PC-3 (cell line): Measurements from ENCODE around the gene CHRM5. TPM values are rescaled to one million over a fixed set of nuclear protein-coding genes. Genes with fewer than 3 reads are reported as not detected.

Experiments used
- ATAC-seq: fragments of 200-7000 bp; cut with Tn5 transposase; 2 replicates; pipeline ENCODE4 v1.9.1; 2020; ENCODE audit warnings: mild to moderate bottlenecking, moderate library complexity
- BruUV-seq: library from RNA; stranded (reverse); fragments of 400-500 nt; replicated peaks from 2 replicates; lab custom pipeline; 2021; lab: Mats Ljungman, UMichigan
- CTCF ChIA-PET: fragments of 300-600 bp; sonication (Branson Sonifier 250); formaldehyde crosslinking; loops from one replicate; lab custom pipeline; 2022; ENCODE audit warnings: antibody characterized with exemption; lab: Charles Lee
- POLR2A ChIA-PET: fragments of 300-600 bp; sonication (Branson Sonifier 250); formaldehyde crosslinking; loops from one replicate; lab custom pipeline; 2022; ENCODE audit warnings: antibody characterized with exemption; ENCODE audit not compliant: unreplicated experiment; lab: Charles Lee
- DNase-seq: peaks from one replicate; pipeline ENCODE4 v3.0.0-alpha.2; 2015
- H2AFZ ChIP-seq: fragments of 300-600 bp; sonication (generic); 2 replicates; pipeline ENCODE4 v1.6.0; 2016; ENCODE audit warnings: antibody characterized with exemption, low read length
- H3F3A ChIP-seq: fragments of 300-600 bp; sonication (generic); one replicate; pipeline ENCODE4 v1.6.0; 2017; ENCODE audit warnings: antibody characterized with exemption, low read length, control low read depth, mild to moderate bottlenecking; ENCODE audit not compliant: unreplicated experiment
- H3K27ac ChIP-seq: fragments of 300-600 bp; sonication (generic); 2 replicates; pipeline ENCODE4 v1.5.1; 2016; ENCODE audit warnings: mild to moderate bottlenecking, low read length
- H3K27me3 ChIP-seq: fragments of 300-600 bp; sonication (generic); 2 replicates; pipeline ENCODE4 v1.6.1; 2016; ENCODE audit warnings: low read length, mixed read lengths
- H3K36me3 ChIP-seq: fragments of 300-600 bp; sonication (generic); 2 replicates; pipeline ENCODE4 v1.6.1; 2016; ENCODE audit warnings: low read depth, mixed run types, low read length, mixed read lengths
- H3K4me1 ChIP-seq: fragments of 300-600 bp; sonication (generic); 2 replicates; pipeline ENCODE4 v1.5.1; 2016; ENCODE audit warnings: low read length; ENCODE audit not compliant: insufficient read depth
- H3K4me2 ChIP-seq: fragments of 300-600 bp; sonication (generic); 2 replicates; pipeline ENCODE4 v1.6.0; 2016; ENCODE audit warnings: low read length
- H3K4me3 ChIP-seq: fragments of 300-600 bp; sonication (generic); 2 replicates; pipeline ENCODE4 v1.5.1; 2016; ENCODE audit warnings: mild to moderate bottlenecking, low read length, mixed read lengths
- H3K79me2 ChIP-seq: fragments of 300-600 bp; sonication (generic); 2 replicates; pipeline ENCODE4 v1.6.1; 2017; ENCODE audit warnings: low read length, mixed read lengths
- H3K9ac ChIP-seq: fragments of 300-600 bp; sonication (generic); 2 replicates; pipeline ENCODE4 v1.6.0; 2016; ENCODE audit warnings: mild to moderate bottlenecking, low read length
- H3K9me2 ChIP-seq: fragments of 300-600 bp; sonication (generic); replicated peaks from 2 replicates; pipeline ENCODE4 v1.6.1; 2016; ENCODE audit warnings: mixed run types, low read length, mixed read lengths
- H3K9me3 ChIP-seq: fragments of 300-600 bp; sonication (generic); 2 replicates; pipeline ENCODE4 v1.6.1; 2016; ENCODE audit warnings: low read length, mixed read lengths
- H4K20me1 ChIP-seq: fragments of 300-600 bp; sonication (generic); 2 replicates; pipeline ENCODE4 v1.6.1; 2016; ENCODE audit warnings: low read length, mixed read lengths
- CTCF ChIP-seq: fragments of 300-600 bp; sonication (generic); conservative IDR thresholded peaks from 2 replicates; pipeline ENCODE4 v1.5.1; 2017; ENCODE audit warnings: antibody characterized with exemption, low read depth, mild to moderate bottlenecking, low read length
- EZH2 ChIP-seq: fragments of 300-600 bp; sonication (generic); IDR thresholded peaks from one replicate; pipeline ENCODE4 v1.6.1; 2017; ENCODE audit warnings: antibody characterized with exemption, mild to moderate bottlenecking, low read length; ENCODE audit not compliant: unreplicated experiment
- EZH2phosphoT487 ChIP-seq: fragments of 300-600 bp; sonication (generic); IDR thresholded peaks from 2 replicates; pipeline ENCODE4 v1.6.1; 2018; ENCODE audit warnings: mild to moderate bottlenecking, antibody characterized with exemption, low read length, borderline replicate concordance
- intact Hi-C: fragments of 100-400 bp; cut with micrococcal nuclease; formaldehyde crosslinking; loops from 2 replicates; pipeline ENCODE4 v1.9.0; 2023
- total RNA-seq: library from RNA; depleted of rRNA; stranded (reverse); fragments of >200 nt; gene quantifications from 2 replicates; pipeline ENCODE4 v1.2.3, GENCODE V29; 2014

The CHRM5 gene
- total RNA-seq, 1 experiment from 2014 or later = 0.04 TPM

GRCh38 chr15:34039790-34040113 lies 71.5 kb downstream of the CHRM5 start:
- H3K9ac ChIP-seq = no peak overlapping the region
- H3K4me1 ChIP-seq = peaks cover 12% of the 10 kb centered on the region; the same call in 1 of the 2 replicates
- POLR2A ChIA-PET = no interaction called here
- ATAC-seq = no peak
- no peak for TF ChIP-seq CTCF
- TF ChIP-seq EZH2 = no peak
- TF ChIP-seq EZH2phosphoT487 = no peak
- no peaks in the 10 kb centered on the region for H3K9me3 ChIP-seq
- peak overlapping the region; percentile 90 for H3K4me2 ChIP-seq
- intact Hi-C loops = loop anchor here (5.0 kb wide), 1 partner anchor 43 kb away; no protein-coding TSS in a partner anchor
- H3K36me3 ChIP-seq = no peaks in the 10 kb centered on the region
- H3K27me3 ChIP-seq = no peaks in the 10 kb centered on the region
- H2AFZ ChIP-seq = peak overlapping the region; percentile 73; the same call in 1 of the 2 replicates
- no peak for DNase-seq
- H3F3A ChIP-seq = no peaks in the 10 kb centered on the region
- H3K27ac ChIP-seq = no peak overlapping the region
- no TSS peak for BruUV-seq
- H3K9me2 ChIP-seq = no peaks in the 10 kb centered on the region
- H4K20me1 ChIP-seq = no peaks in the 10 kb centered on the region
- peak overlapping the region; percentile 94 for H3K4me3 ChIP-seq
- H3K79me2 ChIP-seq = peaks cover 16% of the 10 kb centered on the region
- CTCF ChIA-PET = no interaction called here

- Histone ChIP-seq H3K4me1 (peaks cover 16% of the 10 kb centered on the region), H3K9ac (no peak overlapping the region), H3K9me3 (no peaks in the 10 kb centered on the region), H3K9me2 (no peaks in the 10 kb centered on the region), H2AFZ (no peak overlapping the region), H3K27me3 (no peaks in the 10 kb centered on the region), H3K36me3 (no peaks in the 10 kb centered on the region), H4K20me1 (no peaks in the 10 kb centered on the region), H3K27ac (no peak overlapping the region), H3K4me3 (no peak overlapping the region), H3F3A (no peaks in the 10 kb centered on the region), H3K4me2 (no peak overlapping the region), H3K79me2 (no peaks in the 10 kb centered on the region)
- intact Hi-C loops = no loop called here
- no peak for ATAC-seq
- CTCF ChIA-PET = no interaction called here
- POLR2A ChIA-PET = no interaction called here
- no peak for TF ChIP-seq EZH2
- no TSS peak for BruUV-seq
- no peak for DNase-seq
These were observed 75.1 kb downstream of the CHRM5 start for GRCh38 chr15:34043391-34043790.

- no peaks in the 10 kb centered on the region for H3K9me2 ChIP-seq
- H3K79me2 ChIP-seq = no peaks in the 10 kb centered on the region
- H3K27ac ChIP-seq = no peak overlapping the region
- no TSS peak for BruUV-seq
- no peak for TF ChIP-seq EZH2
- no peak overlapping the region for H3K4me2 ChIP-seq
- no peaks in the 10 kb centered on the region for H3K27me3 ChIP-seq
- H3K36me3 ChIP-seq = no peaks in the 10 kb centered on the region
- DNase-seq (no peak), ATAC-seq (no peak)
- CTCF ChIA-PET = no interaction called here
- H2AFZ ChIP-seq = no peak overlapping the region
- no peaks in the 10 kb centered on the region for H4K20me1 ChIP-seq
- peaks cover 20% of the 10 kb centered on the region for H3K4me1 ChIP-seq
- POLR2A ChIA-PET = no interaction called here
- H3K4me3 ChIP-seq = no peak overlapping the region
- no peaks in the 10 kb centered on the region for H3F3A ChIP-seq
- intact Hi-C loops = no loop called here
- H3K9ac ChIP-seq = no peak overlapping the region
- H3K9me3 ChIP-seq = no peaks in the 10 kb centered on the region
These were observed 75.5 kb downstream of the CHRM5 start for GRCh38 chr15:34043813-34044212.
